B cell (primary cell): Measurements from ENCODE around the gene WASF3. TPM values are rescaled to one million over a fixed set of nuclear protein-coding genes. Genes with fewer than 3 reads are reported as not detected.

Experiments
- ATAC-seq: fragments of 200-7000 bp; cut with Tn5 transposase; one replicate; pipeline ENCODE4 v1.10.0; 2021; ENCODE audit warnings: low read depth, mild to moderate bottlenecking, moderate number of reproducible peaks, moderate library complexity
- CTCF ChIA-PET: fragments of 350-600 bp; sonication (Branson Sonifier 250); formaldehyde crosslinking; loops from one replicate; lab custom pipeline; 2021; ENCODE audit warnings: antibody characterized with exemption, inconsistent platforms; lab: Charles Lee
- POLR2A ChIA-PET: fragments of 350-600 bp; sonication (Branson Sonifier 250); formaldehyde crosslinking; loops from one replicate; lab custom pipeline; 2021; ENCODE audit warnings: antibody characterized with exemption; lab: Charles Lee
- DNase-seq: peaks from one replicate; pipeline ENCODE4 v3.0.0; 2013
- H2AFZ ChIP-seq: 2 replicates; pipeline ENCODE4 v1.6.1; 2012; ENCODE audit warnings: mild to moderate bottlenecking, low read depth, low read length; ENCODE audit not compliant: insufficient read depth, poor library complexity, severe bottlenecking
- H3K27ac ChIP-seq, 2 donors: 1 replicate in 1 of 2; 2 replicates in 1 of 2; pipeline ENCODE4 v1.5.1; 2012 to 2013; ENCODE audit warnings: low read length in 2 of 2, mild to moderate bottlenecking in 2 of 2, moderate library complexity in 1 of 2
- H3K27me3 ChIP-seq, 4 experiments: fragments of 200-600 bp in 1 of 4; sonication (generic) in 1 of 4; replicated peaks in 1 of 4; 1 replicate in 2 of 4; 2 replicates in 2 of 4; pipeline versions ENCODE4 v1.6.1 to v1.7.0; 2013 to 2016; ENCODE audit warnings: low read length in 3 of 4, mild to moderate bottlenecking in 2 of 4, mixed read lengths in 1 of 4, moderate library complexity in 1 of 4; ENCODE audit not compliant: insufficient read depth in 4 of 4, control insufficient read depth in 3 of 4; ENCODE audit errors: control extremely low read depth in 1 of 4
- H3K36me3 ChIP-seq, 2 experiments: replicated peaks in 1 of 2; 1 replicate in 1 of 2; 2 replicates in 1 of 2; pipeline versions ENCODE4 v1.6.1 to v1.7.1; 2013; ENCODE audit warnings: low read length in 1 of 2; ENCODE audit not compliant: insufficient read depth in 2 of 2, control insufficient read depth in 1 of 2; ENCODE audit errors: control extremely low read depth in 1 of 2, extremely low read depth in 1 of 2
- H3K4me1 ChIP-seq, 2 donors: fragments of 200-600 bp in 1 of 2; sonication (generic) in 1 of 2; 1 replicate in 1 of 2; 2 replicates in 1 of 2; pipeline versions ENCODE4 v1.5.1 to v1.6.1; 2013 to 2017; ENCODE audit warnings: low read length in 2 of 2; ENCODE audit not compliant: control insufficient read depth in 2 of 2, insufficient read depth in 2 of 2
- H3K4me2 ChIP-seq: replicated peaks from 2 replicates; pipeline ENCODE3; 2012; ENCODE audit warnings: mild to moderate bottlenecking, low read depth, low read length; ENCODE audit not compliant: poor library complexity, severe bottlenecking
- H3K4me3 ChIP-seq, 5 experiments: fragments of 200-600 bp in 1 of 5; sonication (generic) in 1 of 5; 1 replicate in 3 of 5; 2 replicates in 2 of 5; pipeline versions ENCODE4 v1.5.1 to v1.7.0; 2011 to 2016; ENCODE audit warnings: low read length in 4 of 5, mild to moderate bottlenecking in 4 of 5, low read depth in 2 of 5, control low read depth in 1 of 5, moderate library complexity in 1 of 5; ENCODE audit not compliant: insufficient read depth in 1 of 5; ENCODE audit errors: control extremely low read depth in 1 of 5, extremely low read depth in 1 of 5
- H3K79me2 ChIP-seq: fragments of 200-600 bp; sonication (generic); one replicate; pipeline ENCODE4 v1.6.0; 2016; ENCODE audit warnings: low read length; ENCODE audit not compliant: control insufficient read depth, insufficient read depth
- H3K9ac ChIP-seq: fragments of 200-600 bp; sonication (generic); 2 replicates; pipeline ENCODE4 v1.6.1; 2017; ENCODE audit warnings: mild to moderate bottlenecking, low read length, moderate library complexity
- H3K9me3 ChIP-seq, 3 donors: one replicate each; pipeline versions ENCODE4 v1.6.1 to v1.7.1; 2013; ENCODE audit warnings: low read length in 2 of 3; ENCODE audit not compliant: control insufficient read depth in 2 of 3, insufficient read depth in 1 of 3; ENCODE audit errors: control extremely low read depth in 1 of 3
- H4K20me1 ChIP-seq: 2 replicates; pipeline ENCODE4 v1.6.0; 2012; ENCODE audit warnings: mild to moderate bottlenecking, low read length; ENCODE audit not compliant: insufficient read depth, control insufficient read depth, poor library complexity, severe bottlenecking
- H3K27ac Mint-ChIP-seq: one replicate; pipeline ENCODE4 v1.8.0; 2021; ENCODE audit warnings: mixed read lengths
- H3K27me3 Mint-ChIP-seq: one replicate; pipeline ENCODE4 v1.8.0; 2021; ENCODE audit warnings: mixed read lengths
- H3K4me1 Mint-ChIP-seq: one replicate; pipeline ENCODE4 v1.8.0; 2021; ENCODE audit warnings: mixed read lengths
- H3K4me3 Mint-ChIP-seq: one replicate; pipeline ENCODE4 v1.8.0; 2021; ENCODE audit warnings: mixed read lengths
- H3K9me3 Mint-ChIP-seq: one replicate; pipeline ENCODE4 v1.8.0; 2022; ENCODE audit warnings: mixed read lengths; ENCODE audit not compliant: insufficient read depth
- CTCF ChIP-seq: fragments of 200-600 bp; IDR thresholded peaks from one replicate; pipeline ENCODE4 v1.8.0; 2022; ENCODE audit warnings: antibody characterized with exemption, mild to moderate bottlenecking
- EZH2 ChIP-seq: IDR thresholded peaks from 2 replicates; pipeline ENCODE4 v1.6.1; 2012; ENCODE audit warnings: borderline replicate concordance, low read depth, mild to moderate bottlenecking, moderate library complexity, low read length; ENCODE audit not compliant: insufficient read depth, poor library complexity, severe bottlenecking
- WGBS: methylation state at CpG from one replicate; pipeline ENCODE4 v1.1.5; 2013; ENCODE audit warnings: missing lambda C conversion rate; ENCODE audit not compliant: insufficient coverage; 5-methylcytosine and 5-hydroxymethylcytosine counted together
- intact Hi-C: fragments of 100-400 bp; cut with micrococcal nuclease; formaldehyde crosslinking; loops from one replicate; pipeline ENCODE4 v1.10.0; 2022
- polyA plus RNA-seq: library from polyadenylated mRNA; depleted of rRNA; stranded (reverse); fragments of >200 nt; gene quantifications from 2 replicates; pipeline ENCODE4 v1.2.3, GENCODE V29; 2012
- total RNA-seq, 2 donors: library from RNA; stranded (reverse); fragments of 120-200 nt in 1 of 2; gene quantifications; 1 replicate in 1 of 2; 2 replicates in 1 of 2; pipeline versions ENCODE4 v1.2.3 to v1.2.4, GENCODE V29; 2013 to 2022

WASF3 gene
- total and polyA plus RNA-seq, 2 donors (not counting 1 experiment from before 2014, with no cell fraction given): 0.18 to 0.89 TPM

GRCh38 chr13:26697069-26697955, 139.8 kb downstream of the WASF3 start:
- ATAC-seq: no peak
- Histone ChIP-seq H3K4me1 (peaks cover 0 to 5% of the 10 kb centered on the region in 2 donors), H3K9me3 (peaks cover 0 to 6% (median 0%) of the 10 kb centered on the region in 3 donors), H3K27me3 (peaks cover 0 to 9% (median 0%) of the 10 kb centered on the region in 4 experiments), H3K79me2 (no peaks in the 10 kb centered on the region), H3K27ac (no peak overlapping the region), H3K9ac (no peak overlapping the region), H2AFZ (no peak overlapping the region), H3K36me3 (no peaks in the 10 kb centered on the region), H3K4me2 (no peak overlapping the region), H3K4me3 (no peak overlapping the region), H4K20me1 (no peaks in the 10 kb centered on the region)
- no peak overlapping the region for H3K4me3 Mint-ChIP-seq
- peaks cover 6% of the 10 kb centered on the region for H3K4me1 Mint-ChIP-seq
- CTCF ChIA-PET: interaction anchor here (0.6 to 2.6 kb wide), 7 partner anchors 9 to 1122 kb away, joined by 3 to 19 read pairs (median 4); no protein-coding TSS in a partner anchor
- TF ChIP-seq CTCF (no peak), EZH2 (no peak)
- 93% methylated on average over 17 of the region's 21 CpGs for WGBS
- intact Hi-C loops: no loop called here
- no peak overlapping the region for H3K27ac Mint-ChIP-seq
- H3K9me3 Mint-ChIP-seq: no peaks in the 10 kb centered on the region
- DNase-seq: no peak
- peaks cover 9% of the 10 kb centered on the region for H3K27me3 Mint-ChIP-seq
- POLR2A ChIA-PET: no interaction called here
